GM10266 (cell line): Measurements from ENCODE around the gene ZNF652.
"Not testable (repeated sequence)": the region's sequence is repeated elsewhere in the genome, so short reads cannot be mapped to it uniquely, and the experiment has no call there.

ENCODE experiments used
- DNase-seq: peaks from one replicate; pipeline ENCODE4 v3.0.0; 2012; ENCODE audit errors: extremely low spot score
- TF ChIP-seq, protein P1 (sequence below): IDR thresholded peaks from 2 replicates; pipeline ENCODE4 v1.5.1; 2012; ENCODE audit warnings: mild to moderate bottlenecking, low read depth; ENCODE audit not compliant: control insufficient read depth, insufficient read depth; ENCODE audit errors: missing control alignments

ZNF652 gene

DNA sequence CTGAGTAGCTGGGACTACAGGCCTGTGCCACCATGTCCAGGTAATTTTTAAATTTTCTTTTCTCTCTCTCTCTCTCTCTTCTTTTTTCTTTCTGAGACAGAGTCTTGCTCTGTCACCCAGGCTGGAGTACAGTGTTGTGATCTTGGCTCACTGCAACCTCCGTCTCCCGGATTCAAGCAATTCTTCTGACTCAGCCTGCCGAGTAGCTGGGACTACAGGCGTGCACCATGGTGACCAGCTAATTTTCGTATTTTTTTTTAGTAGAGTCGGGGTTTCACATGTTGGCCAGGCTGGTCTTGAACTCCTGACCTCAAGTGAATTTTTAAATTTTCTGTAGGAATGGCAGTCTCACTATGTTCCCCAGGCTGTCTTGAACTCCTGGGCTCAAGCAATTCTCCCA, 11.1 kb upstream of the ZNF652 start:
- no peak for DNase-seq
- TF ChIP-seq, protein P1, sequence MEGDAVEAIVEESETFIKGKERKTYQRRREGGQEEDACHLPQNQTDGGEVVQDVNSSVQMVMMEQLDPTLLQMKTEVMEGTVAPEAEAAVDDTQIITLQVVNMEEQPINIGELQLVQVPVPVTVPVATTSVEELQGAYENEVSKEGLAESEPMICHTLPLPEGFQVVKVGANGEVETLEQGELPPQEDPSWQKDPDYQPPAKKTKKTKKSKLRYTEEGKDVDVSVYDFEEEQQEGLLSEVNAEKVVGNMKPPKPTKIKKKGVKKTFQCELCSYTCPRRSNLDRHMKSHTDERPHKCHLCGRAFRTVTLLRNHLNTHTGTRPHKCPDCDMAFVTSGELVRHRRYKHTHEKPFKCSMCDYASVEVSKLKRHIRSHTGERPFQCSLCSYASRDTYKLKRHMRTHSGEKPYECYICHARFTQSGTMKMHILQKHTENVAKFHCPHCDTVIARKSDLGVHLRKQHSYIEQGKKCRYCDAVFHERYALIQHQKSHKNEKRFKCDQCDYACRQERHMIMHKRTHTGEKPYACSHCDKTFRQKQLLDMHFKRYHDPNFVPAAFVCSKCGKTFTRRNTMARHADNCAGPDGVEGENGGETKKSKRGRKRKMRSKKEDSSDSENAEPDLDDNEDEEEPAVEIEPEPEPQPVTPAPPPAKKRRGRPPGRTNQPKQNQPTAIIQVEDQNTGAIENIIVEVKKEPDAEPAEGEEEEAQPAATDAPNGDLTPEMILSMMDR, result no peak

DNA sequence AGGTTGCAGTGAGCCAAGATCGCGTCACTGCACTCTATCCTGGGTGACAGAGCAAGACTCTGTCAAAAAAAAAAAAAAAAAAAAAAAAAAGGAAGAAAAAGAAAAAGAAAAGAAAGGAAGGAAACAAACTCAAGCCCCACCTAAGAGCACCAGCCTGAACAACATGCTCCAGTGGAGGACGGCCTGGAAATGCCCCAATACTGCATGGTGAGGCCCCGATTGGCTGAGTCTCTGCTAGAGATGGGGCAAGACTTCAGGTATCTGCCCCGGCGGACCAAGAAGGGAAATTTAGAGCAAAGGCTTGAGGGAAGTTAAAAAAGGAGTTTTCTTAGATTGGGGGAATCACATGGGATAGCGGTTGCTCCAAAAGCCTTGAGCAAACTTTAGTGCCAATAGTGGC, 10.4 kb upstream of the ZNF652 start:
- no peak for DNase-seq
- TF ChIP-seq, protein P1, result no peak

DNA sequence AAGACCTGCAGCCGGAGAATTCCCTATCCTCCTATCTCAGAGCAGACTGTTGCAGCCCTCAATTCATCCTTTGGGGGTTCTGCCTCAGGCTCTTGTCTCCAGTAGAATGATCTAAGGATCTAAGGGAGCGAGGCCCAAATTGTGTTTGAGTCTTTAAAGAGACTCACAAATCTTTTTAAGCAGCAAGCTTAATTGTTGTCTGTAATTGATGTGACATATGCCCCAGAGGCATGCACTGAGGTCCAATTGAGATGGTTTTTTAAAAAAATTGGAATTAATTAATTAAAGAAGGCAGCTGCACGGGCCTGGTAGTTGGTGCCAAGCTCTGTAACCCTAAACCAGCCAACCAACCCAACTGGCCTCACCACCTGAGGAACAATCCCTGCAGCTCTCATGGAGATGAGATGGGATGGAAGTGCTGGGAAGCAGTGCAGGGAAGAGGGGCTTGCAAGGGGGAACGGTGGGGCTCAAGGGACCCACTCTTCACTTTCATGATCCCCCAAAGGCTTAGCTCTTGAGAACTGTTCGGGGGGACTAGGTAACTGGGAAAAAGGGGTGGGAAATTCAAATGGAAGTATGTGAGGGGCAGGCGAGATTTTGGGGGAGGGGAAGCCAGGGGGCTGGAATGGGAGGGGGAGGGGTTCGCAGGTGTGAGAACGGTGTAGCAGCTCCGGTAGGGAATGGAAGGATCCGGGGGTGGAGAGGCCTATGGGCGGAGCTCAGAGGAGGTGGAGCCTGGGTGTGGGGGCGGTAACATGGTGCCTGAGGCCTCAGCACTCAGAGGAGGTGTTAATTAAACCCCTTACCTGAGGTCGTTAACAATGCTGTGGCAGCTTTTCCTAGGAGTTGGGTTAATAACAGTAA, 9.2 kb upstream of the ZNF652 start:
- TF ChIP-seq, protein P1, result no peak
- DNase-seq, result no peak

DNA sequence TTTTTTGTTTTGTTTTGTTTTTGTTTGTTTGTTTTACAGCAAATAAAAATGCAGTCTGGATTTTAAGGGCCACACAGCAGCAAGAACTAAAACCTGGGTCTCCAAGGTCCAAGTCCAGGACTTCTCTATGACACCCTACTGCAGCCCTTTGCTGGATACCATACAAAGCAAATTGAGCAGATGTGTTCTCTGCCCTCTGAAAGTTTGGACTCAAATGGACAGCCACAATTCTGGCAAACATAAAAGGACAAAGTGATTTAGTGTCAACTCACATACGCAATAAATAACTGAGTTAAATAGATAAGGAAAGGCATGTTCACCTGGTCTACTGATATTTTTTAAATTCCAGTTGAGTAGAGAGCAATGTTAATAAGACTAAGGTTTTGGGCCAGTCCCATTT, 7.7 kb upstream of the ZNF652 start:
- TF ChIP-seq, protein P1, result no peak
- no peak for DNase-seq

DNA sequence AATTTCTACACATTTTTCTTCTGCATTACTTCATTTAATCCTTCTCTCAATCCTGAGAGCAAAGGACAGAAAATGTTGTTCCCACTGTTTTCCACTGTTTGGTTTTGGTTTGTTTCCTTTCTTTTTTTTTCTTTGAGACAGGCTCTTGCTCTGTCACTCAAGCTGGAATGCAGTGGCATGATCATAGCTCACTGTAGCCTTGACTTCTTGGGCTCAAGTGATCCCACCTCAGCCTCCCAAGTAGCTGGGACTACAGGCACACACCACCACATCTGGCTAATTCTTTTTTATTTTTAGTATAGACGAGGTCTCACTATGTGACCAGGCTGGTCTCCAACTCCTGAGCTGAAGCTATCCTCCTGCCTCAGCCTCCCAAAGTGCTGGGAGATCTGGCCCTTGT, 7.0 kb upstream of the ZNF652 start:
- TF ChIP-seq, protein P1, result no peak
- DNase-seq, result no peak

DNA sequence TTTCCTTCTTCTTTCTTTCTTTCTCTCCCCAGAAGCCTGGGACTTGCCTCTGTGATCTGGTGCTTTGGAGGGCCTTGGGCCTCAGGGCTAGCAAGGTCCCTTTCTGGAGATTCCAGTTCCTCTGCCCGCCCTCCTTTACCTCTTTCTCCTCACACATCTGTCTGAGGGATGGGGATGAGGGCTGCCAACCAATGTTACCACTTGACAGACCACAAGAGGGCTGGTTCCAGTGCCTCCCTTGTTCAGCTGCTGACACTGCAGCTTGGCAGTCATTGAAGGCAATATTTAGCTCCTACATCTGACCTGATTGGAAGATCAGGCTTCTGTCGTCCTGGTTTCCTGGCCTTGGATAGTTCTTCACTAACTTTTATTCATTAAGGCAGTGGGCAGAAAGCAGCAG, 3.6 kb upstream of the ZNF652 start:
- no peak for DNase-seq
- TF ChIP-seq, protein P1, result no peak

DNA sequence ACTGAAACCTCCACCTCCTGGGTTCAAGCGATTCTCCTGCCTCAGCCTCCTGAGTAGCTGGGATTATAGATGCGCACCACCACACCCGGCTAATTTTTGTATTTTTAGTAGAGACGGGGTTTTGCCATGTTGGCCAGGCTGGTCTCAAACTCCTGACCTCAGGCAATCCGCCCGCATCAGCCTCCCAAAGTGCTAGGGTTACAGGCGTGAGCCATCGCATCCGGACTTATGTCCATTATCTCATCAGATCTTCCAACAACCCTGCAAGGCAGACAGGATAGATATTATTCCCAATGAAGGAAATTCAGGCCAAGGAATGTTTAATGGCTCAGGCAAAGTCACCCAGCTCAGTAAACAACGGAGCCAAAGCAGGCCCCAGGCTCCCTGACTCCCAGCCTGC, 3.1 kb upstream of the ZNF652 start:
- DNase-seq, result not testable (repeated sequence)
